ENCODE measurements around the gene MRFAP1.

Gene MRFAP1

GRCh38 chr4:6640292-6641163, at the start of gene MRFAP1:
MRFAP1 (plus strand) TSS chr4:6640685; CDS start chr4:6640863, 178 bp downstream.
- peak; percentile 90 to 94 for DNase-seq (ENCODE audit: low spot score in 2 of 2)
- H3K9me3 ChIP-seq, result no peaks in the 10 kb centered on the region
- no peaks in the 10 kb centered on the region for H3K27me3 ChIP-seq (ENCODE audit: low read depth)
- in situ Hi-C loops (cut with MboI; ENCODE audit: low sequenced_read_pairs), result no loop called here
- H3K4me3 ChIP-seq, result peak within 1 kb of the TSS; percentile 83
- peaks cover 19% of the 10 kb centered on the region for H3K36me3 ChIP-seq (replicated peaks)
- peaks cover 12% of the 10 kb centered on the region for H3K4me1 ChIP-seq

- Histone ChIP-seq H3K4me3 (no peak overlapping the region), H3K9me3 (no peaks in the 10 kb centered on the region), H3K4me1 (no peaks in the 10 kb centered on the region), H3K27me3 (ENCODE audit: low read depth) (no peaks in the 10 kb centered on the region), H3K36me3 (replicated peaks) (no peaks in the 10 kb centered on the region)
- DNase-seq (ENCODE audit: low spot score in 2 of 2), result no peak
- in situ Hi-C loops (cut with MboI; ENCODE audit: low sequenced_read_pairs), result no loop called here
Measured at GRCh38 chr4:6591313-6591712, 49.2 kb upstream of the MRFAP1 start.

GRCh38 chr4:6591781-6592180, 48.7 kb upstream of the MRFAP1 start:
- no peak overlapping the region for H3K4me3 ChIP-seq
- no peaks in the 10 kb centered on the region for H3K36me3 ChIP-seq (replicated peaks)
- H3K9me3 ChIP-seq, result no peaks in the 10 kb centered on the region
- no peak for DNase-seq (ENCODE audit: low spot score in 2 of 2)
- in situ Hi-C loops (cut with MboI; ENCODE audit: low sequenced_read_pairs), result no loop called here
- H3K27me3 ChIP-seq (ENCODE audit: low read depth), result no peaks in the 10 kb centered on the region
- H3K4me1 ChIP-seq, result no peaks in the 10 kb centered on the region

- H3K36me3 ChIP-seq (replicated peaks), result no peaks in the 10 kb centered on the region
- in situ Hi-C loops (cut with MboI; ENCODE audit: low sequenced_read_pairs), result no loop called here
- H3K27me3 ChIP-seq (ENCODE audit: low read depth), result no peaks in the 10 kb centered on the region
- no peak for DNase-seq (ENCODE audit: low spot score in 2 of 2)
- no peak overlapping the region for H3K4me3 ChIP-seq
- H3K9me3 ChIP-seq, result no peaks in the 10 kb centered on the region
- no peaks in the 10 kb centered on the region for H3K4me1 ChIP-seq
Measured at GRCh38 chr4:6592804-6593563, 47.5 kb upstream of the MRFAP1 start.

- in situ Hi-C loops (cut with MboI; ENCODE audit: low sequenced_read_pairs), result no loop called here
- DNase-seq (ENCODE audit: low spot score in 2 of 2), result no peak
- Histone ChIP-seq H3K4me3 (no peak overlapping the region), H3K4me1 (no peaks in the 10 kb centered on the region), H3K9me3 (no peaks in the 10 kb centered on the region), H3K36me3 (replicated peaks) (no peaks in the 10 kb centered on the region), H3K27me3 (ENCODE audit: low read depth) (no peaks in the 10 kb centered on the region)
Measured at GRCh38 chr4:6594341-6594740, 46.1 kb upstream of the MRFAP1 start.

- Histone ChIP-seq H3K9me3 (no peaks in the 10 kb centered on the region), H3K4me3 (no peak overlapping the region), H3K27me3 (ENCODE audit: low read depth) (no peaks in the 10 kb centered on the region), H3K4me1 (no peaks in the 10 kb centered on the region), H3K36me3 (replicated peaks) (no peaks in the 10 kb centered on the region)
- in situ Hi-C loops (cut with MboI; ENCODE audit: low sequenced_read_pairs), result no loop called here
- no peak for DNase-seq (ENCODE audit: low spot score in 2 of 2)
Measured at GRCh38 chr4:6594826-6595355, 45.6 kb upstream of the MRFAP1 start.

- H3K9me3 ChIP-seq, result no peaks in the 10 kb centered on the region
- DNase-seq (ENCODE audit: low spot score in 2 of 2), result peak in 1 of 2 experiments; percentile 45
Measured at GRCh38 chr4:6595897-6596537, 44.5 kb upstream of the MRFAP1 start.

GRCh38 chr4:6596948-6597347, 43.5 kb upstream of the MRFAP1 start:
- Histone ChIP-seq H3K4me3 (no peak overlapping the region), H3K4me1 (no peaks in the 10 kb centered on the region), H3K27me3 (ENCODE audit: low read depth) (no peaks in the 10 kb centered on the region), H3K36me3 (replicated peaks) (no peaks in the 10 kb centered on the region), H3K9me3 (no peaks in the 10 kb centered on the region)
- DNase-seq (ENCODE audit: low spot score in 2 of 2), result no peak
- in situ Hi-C loops (cut with MboI; ENCODE audit: low sequenced_read_pairs), result no loop called here

More at GRCh38 chr4:6595897-6596537, 44.5 kb upstream of the MRFAP1 start:
- in situ Hi-C loops (cut with MboI; ENCODE audit: low sequenced_read_pairs), result no loop called here
- H3K36me3 ChIP-seq (replicated peaks), result no peaks in the 10 kb centered on the region
- H3K27me3 ChIP-seq (ENCODE audit: low read depth), result no peaks in the 10 kb centered on the region
- H3K4me3 ChIP-seq, result no peak overlapping the region
- no peaks in the 10 kb centered on the region for H3K4me1 ChIP-seq

- H3K4me3 ChIP-seq, result no peak overlapping the region
- H3K27me3 ChIP-seq (ENCODE audit: low read depth), result no peaks in the 10 kb centered on the region
- no peaks in the 10 kb centered on the region for H3K9me3 ChIP-seq
- in situ Hi-C loops (cut with MboI; ENCODE audit: low sequenced_read_pairs), result no loop called here
- no peak for DNase-seq (ENCODE audit: low spot score in 2 of 2)
- no peaks in the 10 kb centered on the region for H3K4me1 ChIP-seq
- H3K36me3 ChIP-seq (replicated peaks), result no peaks in the 10 kb centered on the region
Measured at GRCh38 chr4:6598127-6598526, 42.4 kb upstream of the MRFAP1 start.

GRCh38 chr4:6598641-6599040, 41.8 kb upstream of the MRFAP1 start:
- Histone ChIP-seq H3K4me1 (no peaks in the 10 kb centered on the region), H3K4me3 (no peak overlapping the region), H3K36me3 (replicated peaks) (no peaks in the 10 kb centered on the region), H3K9me3 (no peaks in the 10 kb centered on the region), H3K27me3 (ENCODE audit: low read depth) (no peaks in the 10 kb centered on the region)
- no peak for DNase-seq (ENCODE audit: low spot score in 2 of 2)
- in situ Hi-C loops (cut with MboI; ENCODE audit: low sequenced_read_pairs), result no loop called here

GRCh38 chr4:6601661-6602250, 38.7 kb upstream of the MRFAP1 start:
- DNase-seq (ENCODE audit: low spot score in 2 of 2), result no peak
- H3K4me3 ChIP-seq, result no peak overlapping the region
- H3K9me3 ChIP-seq, result peaks cover 4% of the 10 kb centered on the region; the same call in 1 of the 2 replicates
- in situ Hi-C loops (cut with MboI; ENCODE audit: low sequenced_read_pairs), result no loop called here
- H3K36me3 ChIP-seq (replicated peaks), result no peaks in the 10 kb centered on the region; the same call in 1 of the 2 replicates
- H3K27me3 ChIP-seq (ENCODE audit: low read depth), result no peaks in the 10 kb centered on the region
- H3K4me1 ChIP-seq, result no peaks in the 10 kb centered on the region

GRCh38 chr4:6602289-6602688, 38.2 kb upstream of the MRFAP1 start:
- no peaks in the 10 kb centered on the region; the same call in 1 of the 2 replicates for H3K36me3 ChIP-seq (replicated peaks)
- peaks cover 4% of the 10 kb centered on the region; the same call in 1 of the 2 replicates for H3K9me3 ChIP-seq
- H3K4me3 ChIP-seq, result no peak overlapping the region
- H3K27me3 ChIP-seq (ENCODE audit: low read depth), result no peaks in the 10 kb centered on the region
- H3K4me1 ChIP-seq, result no peaks in the 10 kb centered on the region
- no peak for DNase-seq (ENCODE audit: low spot score in 2 of 2)
- in situ Hi-C loops (cut with MboI; ENCODE audit: low sequenced_read_pairs), result no loop called here

GRCh38 chr4:6603128-6603527, 37.4 kb upstream of the MRFAP1 start:
- Histone ChIP-seq H3K36me3 (replicated peaks) (no peaks in the 10 kb centered on the region; the same call in 1 of the 2 replicates), H3K27me3 (ENCODE audit: low read depth) (no peaks in the 10 kb centered on the region), H3K4me1 (no peaks in the 10 kb centered on the region), H3K4me3 (no peak overlapping the region), H3K9me3 (peaks cover 4% of the 10 kb centered on the region; the same call in 1 of the 2 replicates)
- DNase-seq (ENCODE audit: low spot score in 2 of 2), result no peak
- in situ Hi-C loops (cut with MboI; ENCODE audit: low sequenced_read_pairs), result no loop called here
